ENCODE measurements around the gene ZNF440.
"Not testable (repeated sequence)": the region's sequence is repeated elsewhere in the genome, so short reads cannot be mapped to it uniquely, and the experiment has no call there.

Gene ZNF440

GRCh38 chr19:11814029-11814699 lies at the start of gene ZNF440:
Gene ZNF440, plus strand, starts transcription at chr19:11814273. Its CDS starts 175 bp downstream, at chr19:11814448.
- peak; percentile 86 for DNase-seq

DNA sequence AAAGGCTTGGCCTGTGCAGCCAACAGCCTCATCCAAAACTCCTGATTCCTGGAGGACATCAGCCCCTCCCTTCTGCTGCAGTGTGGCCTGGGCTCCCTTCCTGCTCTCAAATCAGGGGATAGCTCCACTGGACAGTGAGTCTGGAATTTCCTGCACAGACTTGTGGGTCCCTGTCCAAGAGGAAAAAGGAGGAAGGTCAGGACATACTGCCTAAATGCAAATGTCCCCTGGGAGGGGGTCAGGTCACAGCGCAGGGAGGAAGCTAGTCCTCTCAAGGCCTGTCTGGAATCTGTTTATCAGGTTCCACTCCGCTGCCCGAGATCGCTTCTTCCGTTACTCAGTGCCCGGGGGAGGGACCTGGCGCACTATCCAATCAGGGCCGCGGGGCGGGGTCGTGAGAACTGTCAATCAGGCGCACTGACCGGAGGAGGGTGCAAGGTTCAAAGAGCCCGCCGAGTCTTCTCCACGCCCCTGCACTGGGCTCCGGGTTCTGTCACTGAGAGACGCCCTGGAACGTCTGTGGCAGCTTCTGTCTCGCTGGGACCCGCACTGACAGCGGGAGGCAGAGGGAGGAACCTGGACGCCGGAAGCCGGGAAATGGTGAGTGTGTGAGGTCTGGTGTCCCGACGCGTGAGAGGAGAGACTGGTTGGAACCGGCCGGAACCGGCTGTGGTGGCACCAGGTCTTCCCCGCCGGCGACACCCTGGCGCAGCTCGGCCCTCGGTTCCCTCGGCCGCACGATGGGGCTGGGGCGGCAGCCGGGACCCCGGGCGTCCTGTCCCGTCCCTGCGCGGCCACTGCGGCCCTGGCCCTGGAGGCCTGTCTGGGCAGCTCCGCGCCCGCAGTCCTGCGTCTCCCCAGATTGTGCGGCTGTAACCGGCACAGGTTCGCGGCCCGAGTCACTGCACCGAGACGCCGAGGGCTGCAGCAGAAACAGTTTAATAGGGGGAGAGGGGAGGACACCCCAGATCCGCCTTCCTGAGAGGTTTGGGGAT lies 47.2 kb upstream of the ZNF440 start, which contains the start of gene ZNF441:
Gene ZNF441, plus strand, starts transcription at position 404 of the 995 bp plus-strand sequence. Its CDS starts 194 bp downstream, at position 598.
- DNase-seq, result peak; percentile 93

GRCh38 chr19:11767633-11768133 lies 46.4 kb upstream of the ZNF440 start:
- DNase-seq, result peak; percentile 6

- DNase-seq, result no peak
These were observed 44.1 kb upstream of the ZNF440 start for GRCh38 chr19:11769995-11770394.

DNA sequence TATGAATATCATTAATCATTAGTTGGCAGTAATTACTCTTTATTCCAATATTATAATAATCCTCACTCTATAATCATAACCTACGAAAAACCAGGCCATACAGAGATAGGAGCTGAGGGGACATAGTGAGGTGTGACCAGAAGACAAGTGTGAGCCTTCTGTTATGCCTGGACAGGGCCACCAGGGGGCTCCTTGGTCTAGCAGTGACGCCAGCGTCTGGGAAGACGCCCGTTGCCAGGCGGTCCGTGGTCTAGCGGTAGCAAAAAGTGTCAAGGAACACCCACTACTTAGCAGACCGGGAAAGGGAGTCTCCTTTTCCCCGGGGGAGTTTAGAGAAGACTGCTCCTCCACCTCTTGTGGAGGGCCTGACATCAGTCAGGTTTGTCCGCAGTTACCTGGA lies 42.6 kb upstream of the ZNF440 start:
- not testable (repeated sequence) for DNase-seq

DNA sequence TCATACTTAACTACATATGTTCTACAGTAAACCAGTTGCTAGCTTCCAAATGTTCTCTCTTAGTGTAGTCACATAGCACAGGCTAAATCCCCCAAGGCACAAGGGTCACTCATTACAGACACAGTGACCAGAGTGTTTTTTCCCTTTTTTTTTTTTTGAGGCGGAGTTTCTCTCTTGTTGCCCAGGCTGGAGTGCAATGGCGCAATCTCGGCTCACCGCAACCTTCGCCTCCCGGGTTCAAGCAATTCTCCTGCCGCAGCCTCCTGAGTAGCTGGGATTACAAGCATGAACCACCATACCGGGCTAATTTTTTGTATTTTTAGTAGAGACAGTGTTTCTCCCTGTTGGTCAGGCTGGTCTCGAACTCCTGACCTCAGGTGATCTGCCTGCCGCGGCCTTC lies 37.4 kb upstream of the ZNF440 start:
- DNase-seq, result not testable (repeated sequence)

DNA sequence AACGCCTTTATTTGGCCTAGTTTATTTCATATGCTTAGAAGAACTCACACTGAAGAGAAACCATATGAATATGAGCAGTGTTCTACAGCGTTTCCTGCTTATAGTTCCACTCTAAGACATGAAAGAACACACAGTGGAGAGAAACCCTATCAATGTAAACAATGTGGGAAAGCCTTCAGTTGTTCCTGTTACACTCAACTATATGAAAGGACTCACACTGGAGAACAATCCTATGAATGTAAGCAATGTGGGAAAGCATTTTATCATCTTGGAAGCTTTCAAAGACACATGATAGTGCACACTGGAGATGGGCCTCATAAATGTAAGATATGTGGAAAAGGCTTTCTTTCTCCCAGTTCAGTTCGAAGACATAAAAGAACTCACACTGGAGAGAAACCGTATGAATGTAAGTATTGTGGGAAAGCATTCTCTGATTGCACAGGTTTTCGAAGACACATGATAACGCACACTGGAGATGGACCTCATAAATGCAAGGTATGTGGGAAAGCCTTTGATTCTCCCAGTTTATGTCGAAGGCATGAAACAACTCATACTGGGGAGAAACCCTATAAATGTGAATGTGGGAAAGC lies 33.5 kb upstream of the ZNF440 start:
- DNase-seq, result no peak

DNA sequence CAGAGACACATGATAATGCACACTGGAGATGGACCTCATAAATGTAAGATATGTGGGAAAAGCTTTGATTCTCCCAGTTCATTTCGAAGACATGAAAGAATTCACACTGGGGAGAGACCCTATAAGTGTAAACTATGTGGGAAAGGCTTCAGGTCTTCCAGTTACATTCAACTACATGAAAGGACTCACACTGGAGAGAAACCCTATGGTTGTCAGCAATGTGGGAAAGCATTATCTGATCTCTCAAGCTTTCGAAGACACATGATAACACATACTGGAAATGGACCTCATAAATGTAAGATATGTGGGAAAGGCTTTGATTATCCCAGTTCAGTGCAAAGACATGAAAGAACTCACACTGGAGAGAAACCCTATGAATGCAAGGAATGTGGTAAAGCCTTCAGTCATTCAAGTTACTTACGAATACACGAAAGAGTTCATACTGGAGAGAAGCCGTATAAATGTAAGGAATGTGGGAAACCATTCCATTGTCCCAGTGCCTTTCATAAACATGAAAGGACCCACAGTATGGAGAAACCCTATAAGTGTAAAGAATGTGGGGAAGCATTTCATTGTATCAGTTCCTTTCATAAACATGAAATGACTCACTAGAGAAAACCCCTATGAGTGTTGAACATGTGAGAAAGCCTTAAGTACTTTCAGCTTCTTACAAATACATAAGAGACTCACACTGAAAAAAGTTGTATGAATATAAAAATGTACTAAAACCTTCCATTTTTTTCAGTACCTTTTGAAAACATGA lies 32.6 kb upstream of the ZNF440 start:
- DNase-seq, result no peak

DNA sequence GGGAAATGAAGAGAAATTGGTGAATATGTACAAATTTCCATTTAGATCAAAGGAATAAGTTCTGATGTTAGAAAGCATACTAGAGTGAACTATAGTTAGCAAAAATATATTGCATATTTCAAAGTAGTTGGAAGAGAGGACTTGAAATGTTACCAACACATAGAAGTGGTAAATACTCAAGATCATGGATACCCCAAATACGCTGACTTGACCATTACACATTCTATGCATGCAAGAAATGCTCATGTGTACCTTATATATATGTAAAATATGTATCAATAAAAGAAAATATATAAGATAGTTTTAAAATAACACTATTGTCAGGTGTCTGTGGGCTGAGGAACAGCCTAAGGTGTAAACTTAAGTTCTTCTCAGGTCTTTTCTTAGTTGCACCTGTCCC lies 30.3 kb upstream of the ZNF440 start:
- no peak for DNase-seq

DNA sequence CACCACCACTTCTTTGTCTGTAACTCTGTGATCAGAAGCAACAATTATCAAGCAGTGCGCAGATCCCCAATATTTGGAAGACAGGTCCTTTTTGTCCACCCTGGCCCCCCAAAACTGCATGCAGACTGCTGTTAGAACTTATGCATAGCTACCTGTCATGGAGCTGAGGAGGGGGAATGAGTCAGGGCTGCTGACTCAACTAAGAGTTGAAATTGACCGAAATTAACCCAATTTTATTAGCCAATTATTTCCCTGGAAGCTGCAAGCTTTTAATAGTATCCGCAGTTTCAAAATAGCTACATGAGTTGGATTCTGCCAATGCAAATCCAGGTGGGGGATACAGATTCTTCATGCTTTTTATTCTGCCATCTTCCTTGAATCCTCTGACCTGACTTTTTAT lies 29.7 kb upstream of the ZNF440 start:
- no peak for DNase-seq

GRCh38 chr19:11787536-11787935 lies 26.5 kb upstream of the ZNF440 start:
- no peak for DNase-seq

DNA sequence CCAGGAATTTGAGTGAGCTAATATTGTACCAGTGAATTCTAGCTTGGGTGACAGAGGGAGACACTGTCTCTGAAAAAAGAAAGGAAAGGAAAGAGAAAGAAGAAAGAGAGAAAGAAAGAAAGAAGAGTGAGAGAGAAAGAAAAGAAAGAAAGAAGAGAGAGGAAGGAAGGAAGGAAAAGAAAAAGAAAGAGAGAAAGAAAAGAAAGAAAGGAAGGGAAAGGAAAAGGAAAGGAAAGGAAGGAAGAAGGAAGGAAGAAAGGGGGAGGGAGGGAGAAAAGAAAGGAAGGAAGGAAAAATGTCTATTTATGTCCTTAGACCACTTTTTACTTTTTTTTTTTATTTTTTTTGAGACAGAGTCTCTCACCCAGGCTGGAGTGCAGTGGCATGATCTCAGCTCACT lies 21.1 kb upstream of the ZNF440 start:
- no peak for DNase-seq

DNA sequence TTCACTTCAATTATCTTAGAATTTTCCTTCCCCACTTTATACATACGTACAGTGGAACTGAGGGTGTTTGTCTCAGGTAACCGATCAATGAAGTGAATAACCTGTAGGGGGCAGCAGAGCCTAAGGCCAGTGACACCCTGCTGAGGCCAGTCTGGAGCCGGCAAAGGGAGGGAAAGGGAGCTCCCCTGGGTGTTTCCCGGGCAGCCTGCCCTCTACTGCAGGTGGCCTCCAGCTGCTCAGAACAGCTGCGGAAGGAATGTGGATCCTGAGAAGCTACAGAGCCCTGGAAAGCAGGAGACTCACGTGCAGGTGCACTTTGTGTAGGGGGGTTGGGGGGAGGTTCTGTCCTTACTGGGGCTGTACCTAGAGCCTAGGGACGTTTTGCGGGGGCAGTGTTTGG lies 16.6 kb upstream of the ZNF440 start:
- peak; percentile 74 for DNase-seq

GRCh38 chr19:11798391-11799330 lies 15.4 kb upstream of the ZNF440 start, which contains the start of gene ZNF491:
Gene ZNF491, plus strand, starts transcription at chr19:11798523. Its CDS starts 7,431 bp downstream, at chr19:11805954.
- peak; percentile 68 for DNase-seq

GRCh38 chr19:11806354-11807098 lies 7.5 kb upstream of the ZNF440 start:
- no peak for DNase-seq

DNA sequence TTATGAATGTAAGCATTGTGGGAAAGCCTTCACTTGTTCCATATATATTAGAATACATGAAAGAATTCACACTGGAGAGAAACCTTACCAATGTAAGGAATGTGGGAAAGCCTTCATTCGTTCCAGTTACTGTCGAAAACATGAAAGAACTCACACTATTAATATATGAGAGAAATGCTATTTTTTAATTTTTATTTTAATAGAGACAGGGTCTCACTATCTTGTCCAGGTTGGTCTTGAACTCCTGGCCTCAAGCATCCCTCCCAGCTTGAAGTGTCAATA lies 7.0 kb upstream of the ZNF440 start:
- DNase-seq, result no peak

DNA sequence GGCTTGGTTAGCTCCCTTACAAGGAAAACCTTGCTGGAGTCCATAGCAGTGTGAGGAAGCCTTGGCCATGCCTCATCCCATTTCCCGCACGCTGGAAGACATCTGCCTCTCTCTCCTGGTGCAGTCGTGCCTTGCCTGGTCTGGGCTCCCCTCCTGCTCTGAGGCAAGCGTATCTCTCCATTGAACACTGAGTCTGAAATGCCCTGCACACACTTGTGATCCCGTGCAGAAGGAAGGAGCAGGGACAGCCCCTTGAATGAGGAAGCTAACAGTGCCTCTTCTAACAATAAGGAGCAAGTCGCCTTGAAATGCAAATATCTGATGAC lies 407 bp upstream of the ZNF440 start:
- no peak for DNase-seq

GRCh38 chr19:11814700-11815035 lies 595 bp downstream of the ZNF440 start:
- DNase-seq, result peak; percentile 3

DNA sequence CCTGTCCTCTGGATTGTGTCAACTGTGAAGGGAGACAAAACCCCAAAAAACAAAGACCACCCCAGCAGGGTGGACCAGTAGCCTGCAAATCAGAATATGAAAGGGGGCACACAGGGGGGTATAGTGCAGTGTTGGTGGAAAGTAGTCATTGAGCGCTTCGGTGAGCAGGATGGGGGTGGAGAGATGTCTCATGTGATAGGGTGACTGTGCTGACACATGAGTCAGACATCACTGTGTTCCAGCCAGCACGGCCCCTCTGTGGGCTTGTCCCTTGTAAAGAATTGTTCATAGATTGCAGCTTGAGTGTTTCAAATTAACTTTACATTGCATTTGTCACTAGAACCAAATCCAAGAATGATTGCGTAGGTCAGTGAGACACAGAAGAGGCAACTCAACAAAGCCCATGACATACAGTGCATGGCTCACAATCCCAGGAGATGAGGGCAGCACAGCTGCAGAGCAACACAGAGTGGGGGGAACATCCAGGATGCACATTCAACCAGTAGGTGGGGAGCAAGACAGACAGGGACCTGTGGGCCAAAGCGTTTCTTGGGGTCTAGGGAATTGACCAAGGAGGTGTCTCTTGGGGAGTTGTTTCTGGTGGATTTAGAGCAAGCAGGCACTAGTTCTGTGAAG lies 7.5 kb downstream of the ZNF440 start:
- DNase-seq, result peak; percentile 38
